HG03159 (cell line): ENCODE measurements around the gene MNS1.
"Not testable (repeated sequence)": the region's sequence is repeated elsewhere in the genome, so short reads cannot be mapped to it uniquely, and the experiment has no call there.

Experiments used
- ATAC-seq: cut with Tn5 transposase; IDR thresholded peaks from one replicate; pipeline ENCODE4 v1.9.1; 2021; ENCODE audit warnings: mild to moderate bottlenecking, moderate library complexity; ENCODE audit not compliant: unreplicated experiment

Gene MNS1, protein sequence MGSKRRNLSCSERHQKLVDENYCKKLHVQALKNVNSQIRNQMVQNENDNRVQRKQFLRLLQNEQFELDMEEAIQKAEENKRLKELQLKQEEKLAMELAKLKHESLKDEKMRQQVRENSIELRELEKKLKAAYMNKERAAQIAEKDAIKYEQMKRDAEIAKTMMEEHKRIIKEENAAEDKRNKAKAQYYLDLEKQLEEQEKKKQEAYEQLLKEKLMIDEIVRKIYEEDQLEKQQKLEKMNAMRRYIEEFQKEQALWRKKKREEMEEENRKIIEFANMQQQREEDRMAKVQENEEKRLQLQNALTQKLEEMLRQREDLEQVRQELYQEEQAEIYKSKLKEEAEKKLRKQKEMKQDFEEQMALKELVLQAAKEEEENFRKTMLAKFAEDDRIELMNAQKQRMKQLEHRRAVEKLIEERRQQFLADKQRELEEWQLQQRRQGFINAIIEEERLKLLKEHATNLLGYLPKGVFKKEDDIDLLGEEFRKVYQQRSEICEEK

GRCh38 chr15:56464893-56465520 is at the start of gene MNS1:
TSS of gene MNS1 (minus strand) at chr15:56465137. CDS start at chr15:56464972, 165 bp downstream.
- ATAC-seq = peak; percentile 98

- no peak for ATAC-seq
These were observed 31.7 kb upstream of the MNS1 start for GRCh38 chr15:56496635-56497034.

DNA sequence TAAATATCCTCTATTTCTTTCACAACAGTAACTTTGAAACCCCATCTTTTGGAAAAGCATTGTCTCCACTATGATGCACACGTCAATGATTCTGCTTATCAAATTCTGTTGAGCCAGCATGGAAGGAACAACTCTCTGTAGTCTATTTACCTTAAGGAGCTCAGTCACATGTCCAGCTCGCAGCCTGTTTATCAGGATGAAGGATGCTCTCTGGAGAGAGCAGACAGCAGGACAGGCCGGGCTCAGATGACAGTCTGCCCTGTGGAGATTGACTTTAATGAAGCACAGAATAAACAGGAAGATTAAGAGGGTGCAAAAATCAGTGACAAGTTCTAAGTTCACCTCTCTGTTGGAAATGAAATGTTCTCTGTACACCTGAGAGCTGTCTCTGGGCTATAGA is 30.6 kb upstream of the MNS1 start:
- ATAC-seq = no peak

DNA sequence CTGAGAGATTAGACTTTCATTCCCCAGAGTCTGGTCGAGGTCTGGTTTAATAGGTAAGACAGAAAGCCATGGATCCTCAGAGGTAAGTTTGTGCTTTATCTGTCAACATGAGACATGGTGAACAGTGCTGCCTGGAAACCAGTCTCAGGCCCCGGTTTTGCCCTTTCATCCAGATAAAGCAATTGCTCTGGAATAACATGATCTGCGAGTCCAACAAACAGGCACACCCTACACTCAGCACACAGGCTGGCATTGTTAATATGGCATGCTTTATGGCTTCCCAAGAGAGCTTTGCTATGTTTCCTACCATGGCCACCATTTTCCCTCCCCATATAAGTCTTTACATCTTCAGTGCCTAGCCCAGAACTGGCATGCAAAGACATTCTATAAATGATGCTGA is 30.1 kb upstream of the MNS1 start:
- no peak for ATAC-seq

GRCh38 chr15:56492791-56493555 is 28.0 kb upstream of the MNS1 start:
- no peak for ATAC-seq

DNA sequence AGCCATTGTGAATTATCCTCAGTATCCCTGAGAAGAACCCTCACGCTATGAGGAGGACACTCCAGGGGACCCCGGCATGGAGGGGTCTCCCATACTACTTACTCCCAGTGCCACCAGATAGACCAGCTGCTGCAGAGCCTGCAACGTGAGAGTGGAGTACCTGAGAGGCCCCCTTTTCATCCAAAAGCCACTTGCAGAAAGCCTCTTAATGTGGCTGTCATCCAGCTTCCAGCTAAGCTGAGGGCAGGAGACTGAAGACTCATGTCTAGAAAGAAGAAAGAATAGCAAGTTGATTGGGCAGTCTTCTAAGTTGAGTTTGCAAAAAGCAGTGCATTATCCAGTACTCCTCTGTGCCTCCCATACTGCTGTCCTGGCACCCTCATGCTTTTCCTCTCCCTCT is 27.3 kb upstream of the MNS1 start:
- no peak for ATAC-seq

- ATAC-seq = no peak
These were observed 26.3 kb upstream of the MNS1 start for GRCh38 chr15:56491110-56491722.

DNA sequence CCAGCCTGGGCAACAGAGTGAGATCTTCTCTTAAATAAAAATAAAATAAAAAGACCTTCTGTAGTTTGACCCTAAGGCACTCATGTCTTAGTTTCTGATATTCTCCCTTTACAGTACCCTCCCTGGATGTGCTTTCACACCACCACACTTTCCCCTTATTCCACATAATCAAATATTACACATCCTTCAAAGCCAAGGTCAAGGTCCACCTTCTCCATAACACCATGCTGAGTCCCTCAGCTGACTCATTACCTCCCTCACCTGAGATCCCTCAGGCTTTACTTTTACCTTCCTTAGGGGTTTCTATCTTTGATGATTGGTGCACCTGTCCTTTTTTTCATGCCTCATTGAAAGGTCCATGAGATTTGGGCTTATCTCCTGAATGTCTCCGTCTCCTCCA is 25.5 kb upstream of the MNS1 start:
- ATAC-seq = no peak

DNA sequence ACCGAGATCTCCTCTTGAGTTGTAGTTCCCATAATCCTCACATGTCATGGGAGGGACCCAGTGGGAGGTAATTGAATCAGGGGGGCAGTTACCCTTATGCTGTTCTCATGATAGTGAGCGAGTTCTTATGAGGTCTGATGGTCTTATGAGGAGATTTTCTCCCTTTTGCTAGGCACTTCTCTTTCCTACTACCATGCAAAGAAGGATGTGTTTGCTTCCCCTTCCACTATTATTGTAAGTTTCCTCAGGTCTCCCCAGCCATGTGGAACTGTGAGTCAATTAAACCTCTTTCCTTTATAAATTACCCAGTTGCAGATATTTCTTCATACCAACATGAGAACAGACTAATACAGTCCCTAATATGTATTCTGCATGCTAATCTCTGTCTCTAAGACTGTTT is 21.3 kb upstream of the MNS1 start:
- not testable (repeated sequence) for ATAC-seq

GRCh38 chr15:56485426-56485825 is 20.5 kb upstream of the MNS1 start:
- ATAC-seq = not testable (repeated sequence)

DNA sequence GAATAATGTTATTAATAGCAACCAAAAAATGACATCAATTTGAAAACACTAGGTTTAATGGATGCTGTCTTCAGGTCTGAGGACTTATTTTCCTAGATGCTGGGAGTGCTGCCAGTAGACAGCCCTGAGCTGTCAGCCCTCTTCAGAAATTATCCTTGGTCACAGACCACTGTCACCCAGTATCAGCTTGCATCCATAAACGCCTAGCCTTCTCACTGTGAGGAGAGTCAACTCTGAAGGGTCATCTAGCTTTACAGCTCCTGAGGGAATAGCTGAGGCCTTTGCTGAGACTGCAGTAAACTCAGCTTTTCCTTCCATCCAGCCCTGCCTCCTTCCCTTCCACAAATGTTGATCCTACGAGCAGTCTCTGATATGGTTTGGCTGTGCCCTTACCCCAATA is 19.4 kb upstream of the MNS1 start:
- ATAC-seq = no peak

GRCh38 chr15:56475351-56475750 is 10.4 kb upstream of the MNS1 start:
- no peak for ATAC-seq

- ATAC-seq = no peak
These were observed 8.1 kb upstream of the MNS1 start for GRCh38 chr15:56473017-56473416.

GRCh38 chr15:56472278-56472677 is 7.3 kb upstream of the MNS1 start:
- ATAC-seq = no peak

- no peak for ATAC-seq
These were observed 6.6 kb upstream of the MNS1 start for GRCh38 chr15:56471440-56472069.

- ATAC-seq = no peak
These were observed 4.5 kb upstream of the MNS1 start for GRCh38 chr15:56469483-56469882.

- peak; percentile 49 for ATAC-seq
These were observed 3.5 kb upstream of the MNS1 start for GRCh38 chr15:56468401-56468800.

DNA sequence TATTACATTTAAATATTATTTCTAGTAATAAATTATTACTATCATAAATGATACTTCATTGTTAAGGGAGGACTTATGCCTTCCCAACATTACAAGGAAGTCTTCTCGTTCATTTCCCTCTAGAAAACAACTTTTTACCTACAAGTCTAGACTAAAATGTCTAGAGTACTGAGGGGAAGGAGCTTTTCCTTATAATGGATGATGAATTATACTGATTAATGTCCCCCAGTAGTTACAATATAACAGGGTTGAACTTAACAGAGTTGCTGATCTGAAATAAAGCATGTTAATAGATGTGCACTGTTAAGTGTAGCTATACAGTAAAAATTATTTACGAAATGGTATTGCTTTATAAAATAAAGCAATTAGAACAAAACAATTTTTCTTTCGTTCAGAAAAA is 2.7 kb upstream of the MNS1 start:
- ATAC-seq = no peak

DNA sequence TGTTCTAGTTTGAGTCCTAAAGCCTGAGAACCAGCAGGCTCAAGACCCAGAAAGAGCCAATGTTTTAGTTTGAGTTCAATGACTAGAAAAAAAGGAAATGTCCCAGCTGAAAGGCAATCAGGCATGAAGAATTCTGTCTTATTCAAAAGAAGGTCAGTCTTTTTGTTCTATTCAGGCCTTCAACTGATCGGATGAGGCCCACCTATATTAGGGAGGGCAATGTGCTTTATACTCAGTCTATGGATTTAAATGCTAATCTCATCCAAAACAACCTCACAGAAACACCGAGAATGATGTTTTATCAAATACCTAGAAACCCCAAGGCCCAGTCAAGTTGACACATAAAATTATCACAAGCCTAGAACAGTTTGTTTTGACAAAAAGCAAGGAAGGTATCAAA is 4.0 kb downstream of the MNS1 start:
- ATAC-seq = no peak

DNA sequence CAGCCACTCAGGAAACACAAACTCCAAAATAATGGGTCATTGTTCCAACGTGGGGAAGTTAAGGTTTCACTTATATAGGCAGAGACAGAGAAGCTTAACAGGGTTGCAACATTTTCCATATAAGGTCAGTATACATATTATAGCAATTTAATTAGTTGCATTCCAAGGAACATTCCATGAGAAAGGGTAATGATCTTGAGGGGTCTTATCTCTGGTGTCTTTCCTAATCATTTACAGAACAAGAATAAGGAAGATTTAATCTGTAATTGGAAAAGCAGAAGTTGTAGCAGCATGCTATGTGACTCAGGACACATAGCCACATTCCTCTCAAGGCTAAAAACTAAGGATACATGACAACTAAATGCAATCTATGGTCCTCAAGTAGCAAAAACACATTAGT is 4.9 kb downstream of the MNS1 start:
- no peak for ATAC-seq

DNA sequence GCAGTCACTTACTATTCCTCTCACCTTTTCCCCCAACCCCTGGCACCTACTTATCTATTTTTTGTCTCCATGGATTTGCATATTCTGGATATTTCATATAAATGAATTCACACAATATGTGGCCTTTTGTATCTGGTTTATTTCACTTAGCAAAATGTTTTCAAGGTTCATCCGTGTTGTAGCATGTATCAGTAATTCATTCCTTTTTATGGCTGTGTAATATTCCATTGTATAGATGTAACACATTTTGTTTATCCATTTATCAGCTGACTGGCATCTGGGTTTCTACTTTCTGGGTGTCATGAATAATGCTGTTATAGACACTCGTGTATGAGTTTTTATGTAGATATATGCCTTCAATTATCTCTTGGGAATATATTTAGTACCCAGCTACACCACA is 5.8 kb downstream of the MNS1 start:
- ATAC-seq = no peak
